Activated CD4-positive, alpha-beta T cell treated with anti-CD3 and anti-CD28 coated beads, Interleukin-2, amount 10 ng/mL, durations not matched to agents 24 days and 14 days (primary cell): Measurements from ENCODE around the gene NLRP9. TPM values are rescaled to one million over a fixed set of nuclear protein-coding genes. Genes with fewer than 3 reads are reported as not detected.

Source experiments
- DNase-seq: peaks from one replicate; pipeline ENCODE4 v3.0.0; 2022
- H3K27ac Mint-ChIP-seq: one replicate; pipeline ENCODE4 v1.8.0; 2022; ENCODE audit warnings: mild to moderate bottlenecking, mixed read lengths
- H3K27me3 Mint-ChIP-seq: one replicate; pipeline ENCODE4 v1.8.0; 2022; ENCODE audit warnings: mixed read lengths
- H3K36me3 Mint-ChIP-seq: one replicate; pipeline ENCODE4 v1.8.0; 2022; ENCODE audit warnings: low read depth, mild to moderate bottlenecking, mixed read lengths
- H3K4me1 Mint-ChIP-seq: one replicate; pipeline ENCODE4 v1.8.0; 2021; ENCODE audit warnings: mixed read lengths
- H3K4me3 Mint-ChIP-seq: one replicate; pipeline ENCODE4 v1.8.0; 2022; ENCODE audit warnings: mild to moderate bottlenecking, moderate library complexity, mixed read lengths
- H3K9me3 Mint-ChIP-seq: one replicate; pipeline ENCODE4 v1.8.0; 2021; ENCODE audit warnings: mixed read lengths
- intact Hi-C: fragments of 100-400 bp; cut with micrococcal nuclease; formaldehyde crosslinking; loops from one replicate; pipeline ENCODE4 v1.15.1; 2023
- total RNA-seq: library from RNA; stranded (reverse); gene quantifications from 2 replicates; pipeline ENCODE4 v1.2.3, GENCODE V29; 2022

NLRP9 gene
- total RNA-seq, 1 donor from 2014 or later = not detected

- H3K9me3 Mint-ChIP-seq = no peaks in the 10 kb centered on the region
- H3K27me3 Mint-ChIP-seq = no peaks in the 10 kb centered on the region
- intact Hi-C loops = no loop called here
- peaks cover 42% of the 10 kb centered on the region for H3K4me1 Mint-ChIP-seq
- H3K27ac Mint-ChIP-seq = peak overlapping the region; percentile 1
- peak overlapping the region; percentile 20 for H3K4me3 Mint-ChIP-seq
- DNase-seq = no peak
- peaks cover 34% of the 10 kb centered on the region for H3K36me3 Mint-ChIP-seq
Measured at GRCh38 chr19:55677572-55678028, 60.6 kb downstream of the NLRP9 start.

GRCh38 chr19:55676889-55677505 lies 61.2 kb downstream of the NLRP9 start:
- H3K4me1 Mint-ChIP-seq = peaks cover 44% of the 10 kb centered on the region
- no peak for DNase-seq
- H3K27me3 Mint-ChIP-seq = no peaks in the 10 kb centered on the region
- peak overlapping the region; percentile 45 for H3K27ac Mint-ChIP-seq
- intact Hi-C loops = no loop called here
- peak overlapping the region; percentile 95 for H3K4me3 Mint-ChIP-seq
- peaks cover 39% of the 10 kb centered on the region for H3K36me3 Mint-ChIP-seq
- H3K9me3 Mint-ChIP-seq = no peaks in the 10 kb centered on the region

- peak overlapping the region; percentile 45 for H3K27ac Mint-ChIP-seq
- H3K9me3 Mint-ChIP-seq = no peaks in the 10 kb centered on the region
- no peak for DNase-seq
- H3K36me3 Mint-ChIP-seq = peaks cover 42% of the 10 kb centered on the region
- no peaks in the 10 kb centered on the region for H3K27me3 Mint-ChIP-seq
- intact Hi-C loops = no loop called here
- H3K4me3 Mint-ChIP-seq = peak overlapping the region; percentile 95
- H3K4me1 Mint-ChIP-seq = peaks cover 46% of the 10 kb centered on the region
Measured at GRCh38 chr19:55676383-55676782, 61.8 kb downstream of the NLRP9 start.

- intact Hi-C loops = loop anchor here (1.0 to 2.0 kb wide), 4 partner anchors 22 to 465 kb away; partner anchors contain the start of genes ZNF444 and ZNF581
- H3K4me3 Mint-ChIP-seq = peak overlapping the region; percentile 95
- H3K27me3 Mint-ChIP-seq = no peaks in the 10 kb centered on the region
- peaks cover 47% of the 10 kb centered on the region for H3K36me3 Mint-ChIP-seq
- H3K27ac Mint-ChIP-seq = peak overlapping the region; percentile 90
- H3K4me1 Mint-ChIP-seq = peaks cover 51% of the 10 kb centered on the region
- no peaks in the 10 kb centered on the region for H3K9me3 Mint-ChIP-seq
- no peak for DNase-seq
Measured at GRCh38 chr19:55675661-55676354, 62.4 kb downstream of the NLRP9 start.

GRCh38 chr19:55674841-55675660 lies 63.2 kb downstream of the NLRP9 start, which contains the start of gene EPN1:
Gene EPN1 (plus strand): TSS chr19:55675226. CDS start chr19:55678628, 3,402 bp downstream.
- H3K9me3 Mint-ChIP-seq = no peaks in the 10 kb centered on the region
- H3K36me3 Mint-ChIP-seq = peaks cover 52% of the 10 kb centered on the region
- peak; percentile 99 for DNase-seq
- no peaks in the 10 kb centered on the region for H3K27me3 Mint-ChIP-seq
- intact Hi-C loops = loop anchor here (1.0 to 2.0 kb wide), 4 partner anchors 21 to 466 kb away; partner anchors contain the start of genes ZNF444 and ZNF581
- peak within 1 kb of the TSS; percentile 95 for H3K4me3 Mint-ChIP-seq
- peaks cover 52% of the 10 kb centered on the region for H3K4me1 Mint-ChIP-seq
- H3K27ac Mint-ChIP-seq = peak within 1 kb of the TSS; percentile 90

GRCh38 chr19:55674459-55674840 lies 63.8 kb downstream of the NLRP9 start:
- intact Hi-C loops = loop anchor here (2.0 kb wide), 1 partner anchor 40 kb away; no protein-coding TSS in a partner anchor
- peaks cover 52% of the 10 kb centered on the region for H3K36me3 Mint-ChIP-seq
- DNase-seq = peak; percentile 61
- peaks cover 46% of the 10 kb centered on the region for H3K4me1 Mint-ChIP-seq
- H3K9me3 Mint-ChIP-seq = no peaks in the 10 kb centered on the region
- H3K27ac Mint-ChIP-seq = peak overlapping the region; percentile 62
- H3K4me3 Mint-ChIP-seq = peak overlapping the region; percentile 95
- no peaks in the 10 kb centered on the region for H3K27me3 Mint-ChIP-seq

- Mint-ChIP-seq H3K4me1 (peaks cover 45% of the 10 kb centered on the region), H3K36me3 (peaks cover 52% of the 10 kb centered on the region)
- intact Hi-C loops = loop anchor here (2.0 kb wide), 1 partner anchor 39 kb away; no protein-coding TSS in a partner anchor
Measured at GRCh38 chr19:55673889-55674288, 64.3 kb downstream of the NLRP9 start.

GRCh38 chr19:55673465-55673864 lies 64.7 kb downstream of the NLRP9 start:
- H3K9me3 Mint-ChIP-seq = no peaks in the 10 kb centered on the region
- DNase-seq = no peak
- H3K4me1 Mint-ChIP-seq = peaks cover 44% of the 10 kb centered on the region
- H3K27me3 Mint-ChIP-seq = no peaks in the 10 kb centered on the region
- intact Hi-C loops = no loop called here
- peaks cover 49% of the 10 kb centered on the region for H3K36me3 Mint-ChIP-seq
- H3K4me3 Mint-ChIP-seq = no peak overlapping the region
- no peak overlapping the region for H3K27ac Mint-ChIP-seq

More at GRCh38 chr19:55673889-55674288, 64.3 kb downstream of the NLRP9 start:
- H3K4me3 Mint-ChIP-seq = no peak overlapping the region
- no peak overlapping the region for H3K27ac Mint-ChIP-seq
- DNase-seq = no peak
- H3K27me3 Mint-ChIP-seq = no peaks in the 10 kb centered on the region
- no peaks in the 10 kb centered on the region for H3K9me3 Mint-ChIP-seq

GRCh38 chr19:55672418-55672817 lies 65.8 kb downstream of the NLRP9 start:
- intact Hi-C loops = no loop called here
- Mint-ChIP-seq H3K36me3 (peaks cover 48% of the 10 kb centered on the region), H3K27ac (no peak overlapping the region)

GRCh38 chr19:55671054-55671378 lies 67.2 kb downstream of the NLRP9 start:
- peak overlapping the region; percentile 39 for H3K27ac Mint-ChIP-seq
- peaks cover 25% of the 10 kb centered on the region for H3K4me1 Mint-ChIP-seq
- H3K4me3 Mint-ChIP-seq = no peak overlapping the region
- H3K9me3 Mint-ChIP-seq = no peaks in the 10 kb centered on the region
- intact Hi-C loops = no loop called here
- DNase-seq = no peak
- peaks cover 51% of the 10 kb centered on the region for H3K36me3 Mint-ChIP-seq
- H3K27me3 Mint-ChIP-seq = no peaks in the 10 kb centered on the region

More at GRCh38 chr19:55672418-55672817, 65.8 kb downstream of the NLRP9 start:
- H3K4me1 Mint-ChIP-seq = peaks cover 37% of the 10 kb centered on the region
- H3K27me3 Mint-ChIP-seq = no peaks in the 10 kb centered on the region
- H3K9me3 Mint-ChIP-seq = no peaks in the 10 kb centered on the region
- H3K4me3 Mint-ChIP-seq = no peak overlapping the region
- DNase-seq = no peak

GRCh38 chr19:55670280-55671053 lies 67.7 kb downstream of the NLRP9 start:
- DNase-seq = no peak
- Mint-ChIP-seq H3K9me3 (no peaks in the 10 kb centered on the region), H3K27ac (peak overlapping the region; percentile 39), H3K36me3 (peaks cover 53% of the 10 kb centered on the region), H3K27me3 (no peaks in the 10 kb centered on the region), H3K4me3 (no peak overlapping the region), H3K4me1 (peaks cover 20% of the 10 kb centered on the region)
- intact Hi-C loops = no loop called here

GRCh38 chr19:55669418-55670279 lies 68.6 kb downstream of the NLRP9 start:
- H3K4me1 Mint-ChIP-seq = peaks cover 19% of the 10 kb centered on the region
- DNase-seq = no peak
- peak overlapping the region; percentile 32 for H3K27ac Mint-ChIP-seq
- H3K4me3 Mint-ChIP-seq = no peak overlapping the region
- H3K27me3 Mint-ChIP-seq = no peaks in the 10 kb centered on the region
- H3K36me3 Mint-ChIP-seq = peaks cover 55% of the 10 kb centered on the region
- no peaks in the 10 kb centered on the region for H3K9me3 Mint-ChIP-seq
- intact Hi-C loops = no loop called here
